ENCODE results near the gene CARD8. TPM values are rescaled to one million over a fixed set of nuclear protein-coding genes. Genes with fewer than 3 reads are reported as not detected.

Gene CARD8
- total RNA-seq, 1 donor from 2014 or later: 88.2 TPM

- intact Hi-C loops (cut with DNase I): no loop called here
- no peaks in the 10 kb centered on the region for H3K9me3 ChIP-seq
- H3K4me1 ChIP-seq: peaks cover 53% of the 10 kb centered on the region
- no peaks in the 10 kb centered on the region for H3K27me3 ChIP-seq
- H3K4me3 ChIP-seq: peak overlapping the region; percentile 73
- peak overlapping the region; percentile 95 for H3K27ac ChIP-seq
- no peaks in the 10 kb centered on the region for H3K36me3 ChIP-seq
- ATAC-seq (no peak), DNase-seq (no peak)
- no peak for TF ChIP-seq CTCF (IDR thresholded peaks at IDR 0.05)
Measured at GRCh38 chr19:48254529-48254970, 1.2 kb downstream of the CARD8 start.

GRCh38 chr19:48253999-48254398 is 1.7 kb downstream of the CARD8 start:
- H3K27ac ChIP-seq: peak overlapping the region; percentile 95
- no peaks in the 10 kb centered on the region for H3K9me3 ChIP-seq
- ATAC-seq (no peak), DNase-seq (no peak)
- H3K4me1 ChIP-seq: peaks cover 52% of the 10 kb centered on the region
- no peak for TF ChIP-seq CTCF (IDR thresholded peaks at IDR 0.05)
- no peaks in the 10 kb centered on the region for H3K36me3 ChIP-seq
- intact Hi-C loops (cut with DNase I): no loop called here
- no peaks in the 10 kb centered on the region for H3K27me3 ChIP-seq
- H3K4me3 ChIP-seq: no peak overlapping the region

- Histone ChIP-seq H3K4me3 (no peak overlapping the region), H3K27ac (no peak overlapping the region), H3K4me1 (peaks cover 45% of the 10 kb centered on the region), H3K27me3 (no peaks in the 10 kb centered on the region), H3K36me3 (peaks cover 13% of the 10 kb centered on the region), H3K9me3 (no peaks in the 10 kb centered on the region)
- DNase-seq (no peak), ATAC-seq (no peak)
- TF ChIP-seq CTCF (IDR thresholded peaks at IDR 0.05): no peak
- intact Hi-C loops (cut with DNase I): no loop called here
Measured at GRCh38 chr19:48252609-48253008, 3.1 kb downstream of the CARD8 start.

- TF ChIP-seq CTCF (IDR thresholded peaks at IDR 0.05): no peak
- peak overlapping the region; percentile 52 for H3K4me3 ChIP-seq
- H3K4me1 ChIP-seq: peaks cover 52% of the 10 kb centered on the region
- H3K27me3 ChIP-seq: no peaks in the 10 kb centered on the region
- peaks cover 22% of the 10 kb centered on the region for H3K36me3 ChIP-seq
- H3K9me3 ChIP-seq: no peaks in the 10 kb centered on the region
- DNase-seq (no peak), ATAC-seq (no peak)
- H3K27ac ChIP-seq: peak overlapping the region; percentile 91
- intact Hi-C loops (cut with DNase I): no loop called here
Measured at GRCh38 chr19:48250290-48251025, 5.3 kb downstream of the CARD8 start.

- Histone ChIP-seq H3K4me1 (peaks cover 46% of the 10 kb centered on the region), H3K9me3 (no peaks in the 10 kb centered on the region), H3K4me3 (peak overlapping the region; percentile 52), H3K36me3 (peaks cover 22% of the 10 kb centered on the region), H3K27me3 (no peaks in the 10 kb centered on the region), H3K27ac (peak overlapping the region; percentile 91)
- no peak for TF ChIP-seq CTCF (IDR thresholded peaks at IDR 0.05)
- ATAC-seq (peak; percentile 98), DNase-seq (peak; percentile 76)
- intact Hi-C loops (cut with DNase I): no loop called here
Measured at GRCh38 chr19:48249502-48250014, 6.2 kb downstream of the CARD8 start.
